ENCODE data around the gene CCDC27.

CCDC27 gene

GRCh38 chr1:3770047-3770765, 18.0 kb downstream of the CCDC27 start:
- no peak overlapping the region for H3K4me3 ChIP-seq (ENCODE audit: low read length, poor library complexity, severe bottlenecking)
- H3K79me2 ChIP-seq (ENCODE audit: insufficient read depth, low read length): no peaks in the 10 kb centered on the region
- no peaks in the 10 kb centered on the region for H3K27me3 ChIP-seq (ENCODE audit: insufficient read depth, low read length, poor library complexity, severe bottlenecking)
- TF ChIP-seq CTCF (conservative IDR thresholded peaks at IDR 0.05; ENCODE audit: low read length) (no peak), EZH2phosphoT487 (IDR thresholded peaks at IDR 0.05; ENCODE audit: borderline replicate concordance) (no peak)
- no peak overlapping the region for H2AFZ ChIP-seq (ENCODE audit: low read length)
- no peaks in the 10 kb centered on the region for H3K36me3 ChIP-seq (ENCODE audit: insufficient read depth, low read length)
- no peak overlapping the region for H3K9ac ChIP-seq (ENCODE audit: low read depth, low read length, poor library complexity, severe bottlenecking)
- no peaks in the 10 kb centered on the region for H4K20me1 ChIP-seq (ENCODE audit: insufficient read depth, low read length, poor library complexity, severe bottlenecking)
- H3K4me2 ChIP-seq (ENCODE audit: low read depth, low read length, poor library complexity, severe bottlenecking): no peak overlapping the region
- no peaks in the 10 kb centered on the region for H3F3A ChIP-seq (ENCODE audit: low read depth)
- no peaks in the 10 kb centered on the region for H3K9me2 ChIP-seq (replicated peaks; ENCODE audit: low read depth, low read length)
- no peaks in the 10 kb centered on the region for H3K9me3 ChIP-seq (ENCODE audit: insufficient read depth, low read depth, low read length)
- H3K4me1 ChIP-seq (ENCODE audit: insufficient read depth, low read length, poor library complexity, severe bottlenecking): no peaks in the 10 kb centered on the region

- Histone ChIP-seq H3K36me3 (ENCODE audit: insufficient read depth, low read length) (no peaks in the 10 kb centered on the region), H2AFZ (ENCODE audit: low read length) (no peak overlapping the region; the same call in 1 of the 2 replicates), H3K4me1 (ENCODE audit: insufficient read depth, low read length, poor library complexity, severe bottlenecking) (peaks cover 5% of the 10 kb centered on the region), H3K9me3 (ENCODE audit: insufficient read depth, low read depth, low read length) (no peaks in the 10 kb centered on the region), H3K4me2 (ENCODE audit: low read depth, low read length, poor library complexity, severe bottlenecking) (peak overlapping the region; percentile 56), H3K9me2 (replicated peaks; ENCODE audit: low read depth, low read length) (no peaks in the 10 kb centered on the region), H3F3A (ENCODE audit: low read depth) (no peaks in the 10 kb centered on the region), H3K4me3 (ENCODE audit: low read length, poor library complexity, severe bottlenecking) (peak overlapping the region; percentile 66), H3K9ac (ENCODE audit: low read depth, low read length, poor library complexity, severe bottlenecking) (peak overlapping the region; percentile 22), H3K79me2 (ENCODE audit: insufficient read depth, low read length) (no peaks in the 10 kb centered on the region), H3K27me3 (ENCODE audit: insufficient read depth, low read length, poor library complexity, severe bottlenecking) (no peaks in the 10 kb centered on the region), H4K20me1 (ENCODE audit: insufficient read depth, low read length, poor library complexity, severe bottlenecking) (no peaks in the 10 kb centered on the region)
- no peak for TF ChIP-seq CTCF (conservative IDR thresholded peaks at IDR 0.05; ENCODE audit: low read length)
These were observed 19.1 kb downstream of the CCDC27 start for GRCh38 chr1:3771108-3772026.

- no peaks in the 10 kb centered on the region for H4K20me1 ChIP-seq (ENCODE audit: insufficient read depth, low read length, poor library complexity, severe bottlenecking)
- H3K36me3 ChIP-seq (ENCODE audit: insufficient read depth, low read length): no peaks in the 10 kb centered on the region
- peak overlapping the region; percentile 56 for H3K4me2 ChIP-seq (ENCODE audit: low read depth, low read length, poor library complexity, severe bottlenecking)
- H3K27me3 ChIP-seq (ENCODE audit: insufficient read depth, low read length, poor library complexity, severe bottlenecking): no peaks in the 10 kb centered on the region
- no peaks in the 10 kb centered on the region for H3K79me2 ChIP-seq (ENCODE audit: insufficient read depth, low read length)
- no peaks in the 10 kb centered on the region for H3K9me3 ChIP-seq (ENCODE audit: insufficient read depth, low read depth, low read length)
- peak overlapping the region; percentile 66 for H3K4me3 ChIP-seq (ENCODE audit: low read length, poor library complexity, severe bottlenecking)
- H3F3A ChIP-seq (ENCODE audit: low read depth): no peaks in the 10 kb centered on the region
- peak overlapping the region; percentile 22 for H3K9ac ChIP-seq (ENCODE audit: low read depth, low read length, poor library complexity, severe bottlenecking)
- peak overlapping the region; percentile 64; the same call in 1 of the 2 replicates for H2AFZ ChIP-seq (ENCODE audit: low read length)
- no peak for TF ChIP-seq CTCF (conservative IDR thresholded peaks at IDR 0.05; ENCODE audit: low read length)
- no peak for TF ChIP-seq EZH2phosphoT487 (IDR thresholded peaks at IDR 0.05; ENCODE audit: borderline replicate concordance)
- H3K4me1 ChIP-seq (ENCODE audit: insufficient read depth, low read length, poor library complexity, severe bottlenecking): peaks cover 5% of the 10 kb centered on the region
- H3K9me2 ChIP-seq (replicated peaks; ENCODE audit: low read depth, low read length): no peaks in the 10 kb centered on the region
These were observed 19.9 kb downstream of the CCDC27 start for GRCh38 chr1:3772027-3772714.
